ENCODE results near the gene GPR132. TPM values are rescaled to one million over a fixed set of nuclear protein-coding genes. Genes with fewer than 3 reads are reported as not detected.
A peak's percentile ranks its signal among the peaks of the same experiment; 100 is the strongest.

GPR132 gene
- total RNA-seq, 1 experiment from 2014 or later, result 0.20 TPM

- no peak overlapping the region for H4K8ac ChIP-seq (replicated peaks; ENCODE audit: insufficient read length, low read depth, low read length)
- H2BK15ac ChIP-seq (ENCODE audit: low read depth, low read length), result no peak overlapping the region
- no peak overlapping the region for H4K91ac ChIP-seq (ENCODE audit: insufficient read length, low read depth, low read length)
- no peak overlapping the region for H3K56ac ChIP-seq (ENCODE audit: insufficient read length, low read depth, low read length)
- Mint-ChIP-seq H3K4me3 (no peak overlapping the region), H3K27ac (peak overlapping the region in 1 of 3 experiments; percentile 65; a peak in 1 of 7 replicates), H3K4me1 (peaks cover 9 to 22% of the 10 kb centered on the region in 2 experiments), H3K27me3 (ENCODE audit: low read depth) (peaks cover 10% of the 10 kb centered on the region), H3K36me3 (ENCODE audit: insufficient read depth in 1 of 3, low read depth in 3 of 3) (no peaks in the 10 kb centered on the region), H3K9me3 (no peaks in the 10 kb centered on the region)
- no peak overlapping the region for H2BK20ac ChIP-seq (ENCODE audit: low read depth, low read length, poor library complexity, severe bottlenecking)
- no peak for TF ChIP-seq CTCF (conservative IDR thresholded peaks at IDR 0.05)
- no peak overlapping the region for H3K4me2 ChIP-seq (ENCODE audit: insufficient read depth, insufficient read length, low read length)
- no peak overlapping the region for H3K27ac ChIP-seq (ENCODE audit: insufficient read length, low read depth, low read length)
- H3K9ac ChIP-seq (ENCODE audit: extremely low read depth, insufficient read length, low read length), result no peak overlapping the region
- no peak overlapping the region for H3K4ac ChIP-seq (ENCODE audit: low read depth, low read length)
- no peaks in the 10 kb centered on the region for H3K79me1 ChIP-seq (ENCODE audit: insufficient read depth, low read depth, low read length, poor library complexity, severe bottlenecking)
- no peaks in the 10 kb centered on the region for H3K79me2 ChIP-seq (ENCODE audit: insufficient read depth, low read length)
- H3T11ph ChIP-seq (ENCODE audit: low read length), result no peak overlapping the region
- H4K5ac ChIP-seq (ENCODE audit: insufficient read length, low read depth, low read length), result no peak overlapping the region
- no peaks in the 10 kb centered on the region for H3K9me3 ChIP-seq (ENCODE audit: control insufficient read depth, low read depth, low read length)
- H2AK5ac ChIP-seq (ENCODE audit: insufficient read length, low read length), result no peak overlapping the region
- no peak overlapping the region for H2BK12ac ChIP-seq (ENCODE audit: insufficient read length, low read depth, low read length)
- H2AFZ ChIP-seq (ENCODE audit: low read length), result no peak overlapping the region
- no peak overlapping the region for H2BK120ac ChIP-seq (ENCODE audit: low read depth, low read length, poor library complexity, severe bottlenecking)
- no peak overlapping the region for H3K14ac ChIP-seq (ENCODE audit: insufficient read depth, low read length)
- no CpG with 5 or more reads among the region's 10 CpGs for WGBS (ENCODE audit: extremely low coverage, insufficient read length, low lambda C conversion rate)
- no peak overlapping the region for H3K23ac ChIP-seq (ENCODE audit: insufficient read length, low read depth, low read length)
- DNase-seq, result no peak
- no peak overlapping the region for H2BK5ac ChIP-seq (ENCODE audit: insufficient read length, low read length)
- H3K4me1 ChIP-seq (ENCODE audit: insufficient read depth, low read length), result no peaks in the 10 kb centered on the region
- H4K20me1 ChIP-seq (ENCODE audit: control insufficient read depth, insufficient read depth, insufficient read length), result no peaks in the 10 kb centered on the region
- H3K18ac ChIP-seq (ENCODE audit: insufficient read length, low read depth, low read length), result no peak overlapping the region
- no peaks in the 10 kb centered on the region for H3K23me2 ChIP-seq (ENCODE audit: insufficient read length, low read depth, low read length, poor library complexity, severe bottlenecking)
- no peaks in the 10 kb centered on the region for H3K27me3 ChIP-seq (ENCODE audit: insufficient read depth, low read length)
Observed at GRCh38 chr14:105063056-105063455, 2.2 kb downstream of the GPR132 start.

Measured in H9 (cell line).